HG03097 (cell line): ENCODE results near the gene TM4SF1.
A peak's percentile ranks its signal among the peaks of the same experiment; 100 is the strongest.

Experiments
- ATAC-seq: cut with Tn5 transposase; IDR thresholded peaks from one replicate; pipeline ENCODE4 v1.9.1; 2021; ENCODE audit not compliant: unreplicated experiment, low FRiP score

The TM4SF1 gene

GRCh38 chr3:149377408-149378364, at the start of gene TM4SF1:
TSS of gene TM4SF1 (minus strand) at chr3:149377649. CDS start at chr3:149377547, 102 bp downstream.
- ATAC-seq, result no peak

- no peak for ATAC-seq
Observed at GRCh38 chr3:149426325-149426724, 48.9 kb upstream of the TM4SF1 start.

- no peak for ATAC-seq
Observed at GRCh38 chr3:149424918-149425317, 47.5 kb upstream of the TM4SF1 start.

GRCh38 chr3:149421764-149422163, 44.3 kb upstream of the TM4SF1 start:
- ATAC-seq, result no peak

GRCh38 chr3:149419816-149420215, 42.4 kb upstream of the TM4SF1 start:
- no peak for ATAC-seq

- ATAC-seq, result no peak
Observed at GRCh38 chr3:149417727-149418126, 40.3 kb upstream of the TM4SF1 start.

GRCh38 chr3:149417174-149417573, 39.7 kb upstream of the TM4SF1 start:
- ATAC-seq, result peak; percentile 77

GRCh38 chr3:149415484-149415883, 38.0 kb upstream of the TM4SF1 start:
- no peak for ATAC-seq

- ATAC-seq, result no peak
Observed at GRCh38 chr3:149414557-149415231, 37.2 kb upstream of the TM4SF1 start.

- ATAC-seq, result no peak
Observed at GRCh38 chr3:149411583-149411982, 34.1 kb upstream of the TM4SF1 start.

- no peak for ATAC-seq
Observed at GRCh38 chr3:149409351-149409750, 31.9 kb upstream of the TM4SF1 start.

GRCh38 chr3:149407898-149408297, 30.4 kb upstream of the TM4SF1 start:
- ATAC-seq, result no peak

GRCh38 chr3:149406244-149406752, 28.8 kb upstream of the TM4SF1 start:
- no peak for ATAC-seq

- no peak for ATAC-seq
Observed at GRCh38 chr3:149403443-149403842, 26.0 kb upstream of the TM4SF1 start.

GRCh38 chr3:149402481-149402880, 25.0 kb upstream of the TM4SF1 start:
- ATAC-seq, result no peak

- no peak for ATAC-seq
Observed at GRCh38 chr3:149401926-149402310, 24.5 kb upstream of the TM4SF1 start.

GRCh38 chr3:149401212-149401925, 23.9 kb upstream of the TM4SF1 start:
- ATAC-seq, result no peak

GRCh38 chr3:149400645-149401044, 23.2 kb upstream of the TM4SF1 start:
- ATAC-seq, result no peak

- no peak for ATAC-seq
Observed at GRCh38 chr3:149398296-149398695, 20.8 kb upstream of the TM4SF1 start.

GRCh38 chr3:149397528-149397927, 20.1 kb upstream of the TM4SF1 start:
- no peak for ATAC-seq

- ATAC-seq, result no peak
Observed at GRCh38 chr3:149396476-149396875, 19.0 kb upstream of the TM4SF1 start.
